Ramos (cell line): Measurements from ENCODE around the gene BEGAIN.

Experiments used
- in situ Hi-C: fragments of 300-500 bp; cut with MboI; formaldehyde crosslinking; loops from one replicate; pipeline ENCODE4 v1.14.3; 2022; ENCODE audit warnings: low sequenced_read_pairs; ENCODE audit not compliant: unreplicated experiment

BEGAIN gene

DNA sequence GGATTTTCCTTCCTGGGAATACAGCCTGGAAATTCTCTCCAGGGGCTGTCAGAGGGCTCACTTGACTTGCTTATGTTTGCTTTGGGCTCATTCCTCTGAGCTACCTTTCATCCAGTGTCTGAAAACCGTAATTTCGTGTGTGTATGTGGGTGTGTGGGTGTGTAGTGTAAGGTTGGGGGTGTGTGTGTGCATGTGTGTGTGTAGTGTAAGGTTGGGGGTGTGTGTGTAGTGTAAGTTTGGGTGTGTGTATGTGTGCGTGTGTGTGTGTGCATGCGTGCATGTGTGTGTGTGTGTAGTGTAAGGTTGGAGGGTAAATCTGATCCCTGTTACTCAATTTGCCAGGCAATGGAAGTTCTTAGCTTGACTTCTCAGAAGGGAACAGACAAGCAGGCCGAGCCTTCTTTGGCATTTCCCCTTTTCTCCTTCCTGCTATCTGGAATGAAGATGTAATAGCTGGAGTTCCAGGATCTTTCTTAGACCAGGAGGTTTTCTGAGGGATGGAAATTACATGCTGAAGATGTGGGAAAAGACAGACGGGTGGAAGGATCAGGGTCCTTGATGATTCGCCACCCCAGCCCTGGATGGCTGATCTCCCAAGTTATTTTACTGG, 15.5 kb upstream of the BEGAIN start:
- in situ Hi-C loops = no loop called here

DNA sequence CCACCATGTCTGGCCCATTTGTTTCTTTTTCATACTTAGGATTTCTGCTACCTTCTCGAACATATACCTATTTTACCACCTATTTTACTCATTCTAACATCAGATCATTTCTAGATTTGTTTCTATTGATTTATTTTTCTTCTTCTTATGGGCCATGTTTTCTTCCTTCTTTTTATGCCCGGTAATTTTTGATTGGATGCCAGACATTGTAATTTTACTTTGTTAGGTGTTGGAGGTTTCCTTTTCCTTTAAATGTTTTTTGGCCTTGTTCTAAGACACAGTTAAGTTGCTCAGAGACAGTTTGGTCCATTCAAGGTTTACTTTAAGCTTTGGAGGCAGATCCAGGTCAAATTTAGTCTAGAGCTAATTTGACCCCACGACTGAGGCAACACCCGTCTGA, 14.7 kb upstream of the BEGAIN start:
- in situ Hi-C loops = no loop called here

DNA sequence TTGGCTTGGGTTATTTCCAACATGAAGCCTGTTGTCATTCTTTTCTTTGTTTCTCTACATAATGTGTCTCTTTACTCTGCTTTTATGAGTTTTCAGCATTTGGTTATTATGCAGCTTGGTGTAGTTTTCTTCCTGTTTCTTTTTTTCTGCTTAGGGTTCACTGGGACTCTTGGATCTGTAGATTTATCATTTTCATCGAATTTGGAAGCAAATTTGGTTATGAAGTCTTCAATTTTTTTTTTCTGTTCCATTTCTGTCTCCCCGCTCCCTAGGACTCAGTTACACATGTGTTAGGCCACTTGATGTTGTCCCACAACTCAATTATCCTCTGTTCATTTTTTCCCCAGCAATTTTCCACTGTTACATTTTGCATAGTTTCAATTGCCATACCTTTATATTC, 13.8 kb upstream of the BEGAIN start:
- in situ Hi-C loops = no loop called here

DNA sequence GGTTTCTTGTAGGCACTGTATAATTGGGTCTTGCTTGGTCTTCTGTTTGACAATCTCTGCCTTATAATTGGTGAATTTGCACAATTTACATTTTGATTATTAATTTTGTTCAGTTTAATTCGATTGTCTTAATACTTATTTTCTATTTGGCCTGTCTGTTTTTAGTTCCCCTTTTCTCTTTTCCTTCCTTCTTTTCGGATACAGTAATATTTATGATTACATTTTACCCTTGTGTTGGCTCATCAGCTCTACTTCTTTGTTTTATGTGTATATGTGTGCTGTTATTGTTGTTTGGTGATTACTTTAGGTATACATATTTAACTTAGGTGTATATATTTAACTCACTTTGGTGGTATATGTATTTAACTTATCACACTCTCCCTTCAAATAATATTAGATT, 12.8 kb upstream of the BEGAIN start:
- in situ Hi-C loops = no loop called here

DNA sequence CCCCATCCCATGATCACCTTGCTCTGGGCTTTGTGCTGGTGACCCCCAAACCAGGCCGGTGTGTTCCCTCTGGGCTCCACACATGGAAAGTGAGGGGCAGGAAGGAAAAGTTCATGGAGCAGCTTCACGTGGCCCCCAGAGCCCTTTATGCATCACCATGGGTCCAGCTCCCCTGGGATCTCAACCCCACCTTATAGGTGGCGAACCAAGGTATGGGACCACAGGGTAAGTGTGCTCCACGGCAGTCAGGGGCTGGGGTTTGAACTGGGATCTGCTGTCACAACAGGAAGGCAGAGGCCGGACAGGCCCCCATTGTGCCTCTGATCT, 7.4 kb upstream of the BEGAIN start:
- in situ Hi-C loops = no loop called here

DNA sequence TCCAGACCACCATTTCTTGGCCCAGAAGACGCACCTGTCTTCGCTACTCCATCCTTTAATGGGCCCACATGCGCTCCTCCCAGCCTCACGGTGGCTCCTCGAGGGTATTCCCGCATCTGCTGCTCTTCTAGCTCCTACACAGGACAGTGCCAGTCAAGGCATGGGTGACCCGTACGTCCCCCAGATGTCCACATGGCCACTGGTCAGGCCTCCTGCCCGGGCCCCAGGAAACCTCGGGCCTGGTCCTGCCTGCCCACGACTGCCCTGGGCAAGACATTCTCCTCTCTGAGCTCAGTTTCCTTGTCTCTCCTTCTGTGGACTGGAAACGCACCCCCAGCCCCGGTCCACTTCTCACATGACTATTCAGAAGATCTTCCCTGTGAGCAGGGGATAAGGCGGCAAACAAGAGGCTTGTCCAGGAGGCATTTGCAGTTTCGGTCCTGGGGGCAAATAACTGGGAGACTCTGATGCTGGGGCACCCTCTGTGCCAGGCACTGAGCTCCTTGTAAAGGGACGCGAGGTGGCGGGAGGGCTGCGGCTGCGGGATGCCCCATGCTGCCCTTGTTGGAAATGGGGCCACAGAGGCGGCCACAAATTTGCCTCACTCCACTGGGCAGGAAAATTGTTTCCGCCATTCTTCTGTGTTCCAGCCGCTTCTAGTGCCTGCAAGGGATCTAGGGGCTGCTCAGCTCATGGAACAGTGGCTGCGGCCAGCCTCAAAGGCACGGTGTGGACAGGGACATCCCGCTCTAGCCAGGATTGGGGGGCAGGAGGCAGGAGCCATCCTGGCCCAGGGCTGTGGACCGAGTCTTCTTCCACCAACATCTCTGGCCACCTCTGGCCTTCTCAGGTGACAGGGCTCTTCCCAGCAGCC, 6.8 kb upstream of the BEGAIN start:
- in situ Hi-C loops = no loop called here

DNA sequence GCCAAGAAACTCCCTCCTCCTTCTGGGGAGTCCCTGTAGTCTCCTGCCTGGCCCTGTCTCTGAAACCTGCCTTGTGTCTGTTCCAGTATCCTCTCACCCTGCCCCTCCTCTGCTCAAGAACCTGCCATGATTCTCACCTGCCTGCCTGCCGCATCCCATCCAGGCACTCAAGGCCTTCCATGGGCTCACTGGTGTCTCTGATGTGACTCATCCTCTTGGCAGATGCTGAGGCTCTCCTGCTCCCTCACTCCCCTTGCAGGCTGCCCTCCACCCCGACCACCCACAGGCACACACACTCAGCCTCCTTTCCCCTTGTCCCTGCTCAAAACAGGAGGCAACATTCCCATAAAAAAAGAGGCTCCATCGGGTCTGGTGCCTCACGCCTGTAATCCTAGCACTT, 5.8 kb upstream of the BEGAIN start:
- in situ Hi-C loops = no loop called here

DNA sequence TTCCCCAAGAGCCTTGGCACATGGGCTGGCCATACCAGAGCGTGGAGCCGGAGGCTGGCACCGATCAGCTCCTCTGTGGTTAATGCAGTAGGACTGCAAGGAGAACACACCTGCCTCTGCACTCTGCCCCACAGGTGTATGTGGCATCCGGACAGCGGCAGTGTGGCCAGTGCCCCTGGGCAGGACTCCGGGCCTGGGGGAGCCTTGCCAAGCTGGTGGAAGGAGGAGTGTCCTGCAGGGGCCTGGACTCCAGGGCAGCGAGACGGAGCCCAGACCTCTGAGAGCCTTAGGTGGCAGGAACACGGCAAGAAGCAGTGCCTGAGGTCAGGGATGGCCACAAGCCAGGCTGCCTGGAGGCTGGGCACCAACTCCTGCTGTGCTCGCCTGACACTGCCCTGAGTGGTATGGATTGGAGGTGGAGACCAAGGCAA, 5.3 kb upstream of the BEGAIN start:
- in situ Hi-C loops = no loop called here

DNA sequence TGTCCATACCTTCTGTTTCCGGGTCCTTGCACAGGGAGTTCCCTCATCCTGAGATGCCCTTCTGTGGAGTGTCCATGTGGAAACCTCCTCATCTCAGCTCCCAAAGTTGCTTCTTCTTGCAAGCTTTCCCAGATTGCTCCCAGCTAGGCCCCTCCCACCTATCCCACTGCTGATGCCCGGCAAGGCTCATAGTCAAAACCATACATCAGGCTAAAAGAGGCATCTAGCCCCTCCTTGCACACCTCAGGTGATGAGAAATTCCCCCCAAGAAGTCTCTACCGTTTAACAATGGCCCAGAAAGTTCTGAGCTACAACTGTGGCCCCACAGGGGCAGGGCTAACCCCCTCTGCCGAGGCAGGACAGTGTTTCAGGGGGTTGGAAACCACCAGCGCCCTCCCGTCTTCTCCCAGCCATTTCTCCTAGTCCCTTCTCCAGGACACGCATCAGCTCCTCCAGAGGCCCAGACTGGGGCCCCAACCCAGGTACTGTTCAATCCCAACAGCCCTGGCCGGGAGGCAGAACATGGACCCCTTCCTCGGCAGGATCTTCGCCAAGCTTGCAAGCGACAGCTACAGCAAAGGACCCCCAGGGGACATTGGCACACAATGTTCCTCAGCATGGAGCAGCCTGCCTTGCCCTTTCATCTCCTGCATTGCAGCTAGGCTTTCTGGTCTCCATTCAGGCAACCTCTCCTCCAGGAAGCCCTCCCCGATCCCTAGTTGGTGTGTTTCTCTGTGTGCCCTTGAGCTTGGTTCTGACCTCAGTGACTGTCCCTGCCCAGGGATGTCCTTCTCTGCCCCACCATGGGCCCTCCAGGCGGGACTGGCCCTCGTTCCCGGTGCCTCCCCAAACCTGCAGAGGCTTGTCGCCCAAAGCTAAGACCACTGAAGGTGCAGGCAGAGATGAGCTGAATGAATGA, 4.5 kb upstream of the BEGAIN start:
- in situ Hi-C loops = no loop called here

DNA sequence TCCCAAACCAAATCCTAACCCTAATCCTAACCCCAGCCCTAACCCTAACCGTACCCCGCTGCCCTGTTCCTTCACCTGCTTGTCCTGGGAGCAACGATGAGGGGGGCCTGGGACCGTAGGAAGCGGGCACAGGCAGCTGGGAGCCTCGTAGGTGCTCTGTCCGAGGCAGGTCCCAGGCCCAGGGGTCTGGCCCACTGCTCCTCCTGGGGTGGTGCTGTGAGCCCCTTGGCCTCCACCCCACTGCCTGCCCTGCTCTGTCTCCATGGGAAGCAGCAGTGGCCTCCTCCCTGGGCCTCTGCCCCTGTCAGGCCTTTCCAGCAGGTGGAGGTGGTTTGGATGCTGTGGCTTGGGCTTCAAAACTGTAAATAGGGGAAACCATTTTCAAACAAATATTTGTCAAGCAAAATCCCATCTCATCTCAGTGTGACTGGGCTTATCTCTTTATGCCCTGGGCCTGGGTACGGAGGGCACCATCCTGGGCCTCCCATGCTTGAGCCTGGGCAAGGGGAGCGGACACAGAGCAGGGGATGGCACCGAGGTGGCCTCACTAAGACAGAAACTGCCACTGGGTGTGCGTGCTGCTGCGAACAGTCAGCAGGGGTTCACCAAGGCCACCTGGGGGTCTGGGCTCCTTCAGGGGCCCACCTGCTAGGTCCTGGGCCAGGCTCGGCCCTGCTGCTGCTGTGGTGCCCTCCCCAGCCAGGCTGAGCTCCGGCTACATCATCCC, 3.7 kb upstream of the BEGAIN start:
- in situ Hi-C loops = no loop called here

DNA sequence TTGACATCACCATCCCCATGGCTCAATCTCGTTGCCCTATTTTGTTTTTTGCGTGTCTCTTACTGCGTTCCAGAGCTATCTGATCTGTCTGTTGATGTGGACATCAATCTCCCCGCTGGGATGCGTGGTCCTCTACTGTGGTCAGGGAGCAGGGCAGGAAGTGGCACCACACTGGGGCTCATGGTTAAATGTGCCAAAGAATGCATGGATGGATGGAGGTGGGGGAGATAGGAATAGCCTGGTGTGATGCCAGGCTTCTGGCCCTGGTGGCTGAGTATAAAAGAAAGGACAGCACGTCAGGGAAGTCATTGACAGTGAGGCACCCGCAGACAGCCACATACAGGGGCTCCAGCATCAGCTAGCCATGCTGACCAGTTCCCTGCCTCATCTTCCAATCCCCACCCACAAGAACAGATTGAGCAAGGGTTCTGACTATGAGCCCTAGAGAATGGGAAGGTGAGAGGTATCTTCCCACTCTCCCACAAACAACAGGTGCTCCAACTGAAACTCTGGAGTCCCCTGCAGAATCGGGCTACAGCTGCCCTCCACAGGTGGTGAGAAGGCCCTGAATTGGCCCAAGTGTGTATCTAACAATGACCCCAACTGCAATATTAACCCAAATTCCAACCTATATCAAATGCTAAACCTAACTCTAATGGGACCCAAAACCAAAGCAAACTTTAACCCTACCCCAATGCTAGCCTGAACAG, 2.7 kb upstream of the BEGAIN start:
- in situ Hi-C loops = no loop called here

DNA sequence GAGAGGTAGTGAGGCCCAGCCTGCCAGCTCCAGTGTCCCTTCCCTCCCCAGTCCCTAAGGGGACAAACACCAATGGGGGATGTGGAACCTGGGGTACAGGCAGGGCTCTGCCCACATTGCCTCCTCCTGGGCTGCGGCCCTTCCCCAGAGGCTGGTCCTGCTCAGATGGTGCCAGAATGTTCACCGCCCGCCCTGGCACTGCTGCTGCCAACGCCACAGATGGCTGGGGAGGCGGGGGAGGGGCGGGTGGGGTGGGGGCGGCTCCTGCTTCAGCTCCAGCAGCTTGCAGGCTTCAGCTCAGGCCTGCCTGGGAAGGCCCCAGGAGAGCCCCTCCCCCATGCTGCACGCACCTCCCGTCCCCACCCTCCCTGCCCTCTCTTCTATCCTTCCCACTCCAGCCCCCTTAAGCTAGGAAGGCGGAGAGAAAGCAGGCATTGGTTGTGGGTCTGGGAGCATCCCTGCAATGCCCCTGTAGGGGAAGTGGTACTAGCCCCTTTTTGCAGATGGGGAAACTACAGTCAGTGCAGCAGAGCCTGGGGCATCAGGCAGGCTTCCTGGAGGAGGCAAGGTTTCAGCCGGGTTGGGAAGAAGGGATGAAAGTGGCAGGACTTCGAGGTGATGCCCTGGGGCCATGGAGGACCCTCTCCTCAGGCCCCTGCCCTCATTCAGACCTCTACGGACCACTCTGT, 2.0 kb upstream of the BEGAIN start:
- in situ Hi-C loops = no loop called here

DNA sequence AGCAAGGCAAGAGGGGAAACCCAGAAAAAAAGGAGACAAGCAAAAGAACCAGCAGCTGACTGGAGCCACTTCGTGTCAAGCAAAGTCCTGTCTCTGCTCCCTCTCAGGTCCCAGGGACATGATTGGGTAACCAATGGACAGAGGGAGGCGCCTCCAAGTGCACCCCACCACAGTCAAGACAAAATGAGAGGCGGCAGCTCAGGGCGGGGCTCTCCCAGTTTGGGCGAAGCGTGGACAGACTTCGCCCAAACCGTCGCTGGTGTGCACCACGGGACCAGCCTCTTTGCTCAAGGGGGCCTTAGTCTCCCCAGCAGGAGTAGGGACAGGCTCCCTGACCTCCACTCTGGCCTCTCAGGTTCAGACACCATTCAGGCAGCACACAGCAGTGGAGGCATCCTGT, 1.5 kb upstream of the BEGAIN start:
- in situ Hi-C loops = no loop called here

DNA sequence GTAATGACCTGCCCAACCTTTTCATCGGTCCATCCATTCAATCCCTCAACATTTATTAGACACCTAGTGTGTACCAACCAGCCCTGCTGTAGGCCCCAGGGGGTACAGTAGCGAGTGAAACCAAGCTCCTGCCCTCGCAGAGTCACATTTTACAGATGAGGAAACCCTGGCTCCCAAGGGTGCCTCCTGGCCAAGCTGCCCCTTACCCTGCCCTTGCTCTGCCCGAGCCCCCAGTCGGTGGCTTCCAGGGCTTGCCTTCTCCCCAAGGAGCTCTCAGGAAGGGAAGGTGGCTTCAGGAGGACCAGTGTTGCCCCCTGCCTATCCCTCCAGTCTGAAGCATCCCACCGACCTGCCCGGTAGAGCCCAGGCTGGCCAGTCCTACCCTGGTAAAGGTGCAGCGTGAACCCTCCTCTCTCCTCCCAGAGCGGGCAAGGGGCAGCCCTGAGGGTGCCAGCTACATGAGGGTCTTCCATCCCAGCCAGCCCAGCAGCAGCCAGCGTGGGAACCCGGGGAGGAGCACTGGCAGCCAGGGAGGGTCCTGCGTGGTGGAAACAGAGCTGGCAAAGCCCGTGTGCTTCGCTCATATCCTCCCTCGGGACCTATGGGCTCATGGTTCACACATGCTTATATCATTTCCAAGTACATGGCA, 670 bp upstream of the BEGAIN start:
- in situ Hi-C loops = no loop called here

DNA sequence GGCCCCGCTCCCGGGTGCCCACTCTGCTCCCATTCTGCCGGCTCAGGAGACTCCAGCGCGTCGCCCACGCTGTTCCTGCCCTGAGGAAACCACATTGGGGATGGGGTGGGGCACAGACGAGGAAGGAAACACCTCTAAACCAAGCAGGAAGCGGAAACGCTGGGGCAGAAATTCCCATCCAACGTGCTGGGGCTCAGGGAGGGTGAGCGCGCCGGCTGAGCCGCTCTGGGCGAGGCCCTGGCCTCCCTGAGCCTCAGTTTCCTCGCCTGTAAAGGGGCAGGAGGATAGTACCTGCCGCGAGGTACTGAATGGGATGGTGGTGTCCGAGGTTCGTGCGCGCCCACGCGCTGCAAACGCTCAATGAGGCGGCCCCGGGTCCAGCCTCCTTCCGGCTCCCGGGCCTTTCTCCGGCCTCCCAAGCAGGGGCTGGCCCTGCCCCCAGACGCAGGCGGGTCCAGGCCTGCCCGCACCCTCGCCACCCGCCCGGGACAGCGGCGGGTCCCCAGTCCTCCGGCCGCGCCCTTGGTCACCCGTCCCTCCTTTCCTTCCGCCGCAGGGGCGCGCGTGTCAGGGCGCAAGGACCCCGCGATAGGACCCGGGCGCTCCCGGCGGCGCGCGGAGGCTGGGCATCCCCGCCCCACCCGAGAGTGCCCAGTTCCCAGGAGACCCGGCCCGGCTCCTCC, 673 bp downstream of the BEGAIN start:
- in situ Hi-C loops = no loop called here

DNA sequence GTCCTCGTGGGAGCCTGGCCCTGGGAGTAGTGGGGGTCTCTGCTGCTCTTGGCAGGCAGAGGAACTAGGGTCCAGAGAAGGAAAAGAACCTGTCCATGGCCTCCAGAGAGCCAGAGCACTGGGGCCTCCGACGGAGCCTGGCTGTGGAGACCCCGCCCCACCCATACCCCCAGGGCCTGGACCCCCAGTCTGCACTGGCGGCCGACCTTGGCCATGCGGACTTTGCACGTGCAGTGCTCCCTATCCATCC, 1.1 kb downstream of the BEGAIN start:
- in situ Hi-C loops = no loop called here

DNA sequence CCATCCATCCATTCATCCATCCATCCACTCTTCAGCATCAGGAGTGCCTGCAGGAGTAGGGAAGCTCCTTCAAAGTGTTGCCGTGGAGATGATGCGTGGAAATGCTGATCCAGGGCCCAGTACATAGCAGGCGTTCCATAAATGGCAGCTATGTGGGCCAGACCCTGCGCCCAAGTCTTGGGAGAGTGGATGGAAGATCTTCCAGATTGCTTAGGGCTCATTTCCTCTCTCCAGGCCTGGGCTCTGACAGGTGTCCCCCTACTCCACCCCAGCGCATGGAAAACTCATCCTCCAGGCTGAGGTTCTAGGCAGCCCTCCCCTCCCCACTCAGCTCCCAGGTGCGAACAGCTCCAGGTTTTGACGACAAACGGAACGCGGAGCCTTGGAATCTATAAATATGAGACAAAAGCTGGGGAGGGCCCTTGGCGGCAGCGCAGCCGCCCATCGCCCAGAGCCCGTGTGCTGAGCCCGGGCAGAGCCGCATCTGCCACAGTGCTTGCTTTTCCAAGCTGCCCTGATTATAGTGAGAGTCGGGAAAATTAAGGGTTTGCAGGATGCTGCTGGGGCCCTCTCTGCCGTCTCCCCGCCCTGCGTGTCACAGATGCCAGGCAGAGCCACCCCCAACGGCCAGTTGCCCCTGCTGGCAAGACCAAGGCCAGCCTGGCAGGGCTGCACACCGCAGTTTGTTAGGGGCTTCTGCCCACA, 1.6 kb downstream of the BEGAIN start:
- in situ Hi-C loops = no loop called here
